ENCODE results near the gene GRID2.

DNA sequence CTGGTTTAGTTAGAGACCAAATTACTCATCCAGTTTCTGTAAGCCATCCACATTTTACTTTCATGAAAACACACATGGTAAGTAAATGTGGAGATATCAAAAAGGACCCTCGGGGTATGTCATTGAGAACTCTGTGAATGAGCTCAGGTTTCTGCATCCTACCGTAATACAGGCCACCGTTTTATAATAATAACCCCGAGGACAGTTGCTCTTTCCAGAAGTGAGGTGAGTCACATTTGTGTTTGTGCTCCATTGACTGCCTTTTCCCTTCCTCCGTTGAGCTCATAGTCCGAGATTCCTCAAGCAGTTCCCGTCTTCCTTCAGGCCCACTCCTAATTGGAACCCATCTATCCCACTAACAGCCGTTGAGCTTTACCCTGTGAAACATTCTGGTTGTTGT is 95.3 kb downstream of the GRID2 start:
- TF ChIP-seq TAF1 (IDR thresholded peaks at IDR 0.05; ENCODE audit: low read depth) (no peak), SMC3 (conservative IDR thresholded peaks at IDR 0.05; ENCODE audit: poor library complexity) (no peak), EZH2 (IDR thresholded peaks at IDR 0.05; ENCODE audit: borderline replicate concordance, insufficient read depth, low read length, poor library complexity, severe bottlenecking) (no peak)
- TF ChIP-seq, protein P1, sequence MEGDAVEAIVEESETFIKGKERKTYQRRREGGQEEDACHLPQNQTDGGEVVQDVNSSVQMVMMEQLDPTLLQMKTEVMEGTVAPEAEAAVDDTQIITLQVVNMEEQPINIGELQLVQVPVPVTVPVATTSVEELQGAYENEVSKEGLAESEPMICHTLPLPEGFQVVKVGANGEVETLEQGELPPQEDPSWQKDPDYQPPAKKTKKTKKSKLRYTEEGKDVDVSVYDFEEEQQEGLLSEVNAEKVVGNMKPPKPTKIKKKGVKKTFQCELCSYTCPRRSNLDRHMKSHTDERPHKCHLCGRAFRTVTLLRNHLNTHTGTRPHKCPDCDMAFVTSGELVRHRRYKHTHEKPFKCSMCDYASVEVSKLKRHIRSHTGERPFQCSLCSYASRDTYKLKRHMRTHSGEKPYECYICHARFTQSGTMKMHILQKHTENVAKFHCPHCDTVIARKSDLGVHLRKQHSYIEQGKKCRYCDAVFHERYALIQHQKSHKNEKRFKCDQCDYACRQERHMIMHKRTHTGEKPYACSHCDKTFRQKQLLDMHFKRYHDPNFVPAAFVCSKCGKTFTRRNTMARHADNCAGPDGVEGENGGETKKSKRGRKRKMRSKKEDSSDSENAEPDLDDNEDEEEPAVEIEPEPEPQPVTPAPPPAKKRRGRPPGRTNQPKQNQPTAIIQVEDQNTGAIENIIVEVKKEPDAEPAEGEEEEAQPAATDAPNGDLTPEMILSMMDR (IDR thresholded peaks at IDR 0.05; ENCODE audit: poor library complexity, severe bottlenecking): no peak

Data from neural cell (in vitro differentiated cells).